ENCODE data around the gene ABO.
"Not testable (repeated sequence)": the region's sequence is repeated elsewhere in the genome, so short reads cannot be mapped to it uniquely, and the experiment has no call there.

The ABO gene

GRCh38 chr9:133236291-133237034 lies 38.5 kb downstream of the ABO start:
- peaks cover 11% of the 10 kb centered on the region for H3K4me1 ChIP-seq (ENCODE audit: insufficient read depth, low read length)
- H3K9me3 ChIP-seq (ENCODE audit: low read length); H3K27ac ChIP-seq (ENCODE audit: low read depth, low read length); H3K4me3 ChIP-seq (ENCODE audit: low read depth in 1 of 2, low read length in 2 of 2); H3K9ac ChIP-seq (ENCODE audit: low read length); H3K36me3 ChIP-seq (ENCODE audit: insufficient read depth, low read length); H3K27me3 ChIP-seq (ENCODE audit: control insufficient read depth in 1 of 2, insufficient read depth in 2 of 2, low read length in 2 of 2): not testable (repeated sequence)

DNA sequence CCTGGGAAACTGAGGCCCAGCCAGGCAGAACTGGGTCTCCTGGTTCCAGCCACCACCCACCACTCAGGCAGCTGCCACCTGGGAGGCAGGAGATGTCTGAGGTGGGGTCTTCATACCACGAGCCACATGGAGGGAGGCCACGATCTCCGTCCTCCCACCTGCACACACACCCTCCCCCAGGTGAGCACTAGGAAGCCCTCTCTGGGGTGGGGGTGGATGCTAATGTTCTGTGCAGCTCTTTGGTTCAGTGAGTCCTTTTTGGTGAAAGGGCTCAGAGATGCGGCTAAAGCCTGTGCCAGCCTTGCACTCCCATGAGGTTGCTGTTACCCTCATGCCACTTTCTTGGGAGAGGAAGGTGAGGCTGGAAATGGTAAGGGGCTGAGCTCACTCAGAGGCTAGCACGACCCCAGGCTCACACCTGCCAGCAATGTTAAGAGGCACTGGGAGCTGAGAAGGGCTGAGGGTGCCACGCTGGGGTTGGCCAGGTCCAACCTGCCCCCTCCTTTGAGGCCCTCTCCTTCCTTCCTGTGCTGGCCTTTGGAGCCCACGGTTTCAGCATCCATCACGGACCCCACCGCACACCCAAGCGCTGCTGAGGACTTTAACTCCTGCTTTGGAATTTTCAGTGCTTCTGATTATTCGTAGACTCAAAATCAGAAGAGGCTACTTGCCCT lies 39.3 kb downstream of the ABO start:
- H3K4me1 ChIP-seq (ENCODE audit: insufficient read depth, low read length): peaks cover 11% of the 10 kb centered on the region
- no peak overlapping the region for H3K4me3 ChIP-seq (ENCODE audit: low read depth in 1 of 2, low read length in 2 of 2)
- H3K9ac ChIP-seq (ENCODE audit: low read length): no peak overlapping the region
- no peak overlapping the region for H3K27ac ChIP-seq (ENCODE audit: low read depth, low read length)
- H3K9me3 ChIP-seq (ENCODE audit: low read length): no peaks in the 10 kb centered on the region
- no peaks in the 10 kb centered on the region for H3K36me3 ChIP-seq (ENCODE audit: insufficient read depth, low read length)
- no peaks in the 10 kb centered on the region for H3K27me3 ChIP-seq (ENCODE audit: control insufficient read depth in 1 of 2, insufficient read depth in 2 of 2, low read length in 2 of 2)

GRCh38 chr9:133234577-133235322 lies 40.3 kb downstream of the ABO start:
- no peak overlapping the region for H3K27ac ChIP-seq (ENCODE audit: low read depth, low read length)
- no peaks in the 10 kb centered on the region for H3K27me3 ChIP-seq (ENCODE audit: control insufficient read depth in 1 of 2, insufficient read depth in 2 of 2, low read length in 2 of 2)
- no peaks in the 10 kb centered on the region for H3K36me3 ChIP-seq (ENCODE audit: insufficient read depth, low read length)
- no peak overlapping the region for H3K9ac ChIP-seq (ENCODE audit: low read length)
- no peaks in the 10 kb centered on the region for H3K9me3 ChIP-seq (ENCODE audit: low read length)
- H3K4me3 ChIP-seq (ENCODE audit: low read depth in 1 of 2, low read length in 2 of 2): no peak overlapping the region
- peaks cover 11% of the 10 kb centered on the region for H3K4me1 ChIP-seq (ENCODE audit: insufficient read depth, low read length)

GRCh38 chr9:133233681-133234432 lies 41.1 kb downstream of the ABO start:
- no peak overlapping the region for H3K27ac ChIP-seq (ENCODE audit: low read depth, low read length)
- H3K4me3 ChIP-seq (ENCODE audit: low read depth in 1 of 2, low read length in 2 of 2): no peak overlapping the region

GRCh38 chr9:133231934-133232568 lies 43.0 kb downstream of the ABO start:
- not testable (repeated sequence) for H3K36me3 ChIP-seq (ENCODE audit: insufficient read depth, low read length); H3K4me3 ChIP-seq (ENCODE audit: low read depth in 1 of 2, low read length in 2 of 2); H3K27me3 ChIP-seq (ENCODE audit: control insufficient read depth in 1 of 2, insufficient read depth in 2 of 2, low read length in 2 of 2); H3K9ac ChIP-seq (ENCODE audit: low read length); H3K27ac ChIP-seq (ENCODE audit: low read depth, low read length); H3K9me3 ChIP-seq (ENCODE audit: low read length); H3K4me1 ChIP-seq (ENCODE audit: insufficient read depth, low read length)

More at GRCh38 chr9:133233681-133234432, 41.1 kb downstream of the ABO start:
- Histone ChIP-seq H3K4me1 (ENCODE audit: insufficient read depth, low read length) (peaks cover 9% of the 10 kb centered on the region), H3K9ac (ENCODE audit: low read length) (no peak overlapping the region), H3K36me3 (ENCODE audit: insufficient read depth, low read length) (no peaks in the 10 kb centered on the region), H3K27me3 (ENCODE audit: control insufficient read depth in 1 of 2, insufficient read depth in 2 of 2, low read length in 2 of 2) (no peaks in the 10 kb centered on the region), H3K9me3 (ENCODE audit: low read length) (no peaks in the 10 kb centered on the region)

- H3K4me3 ChIP-seq (ENCODE audit: low read depth in 1 of 2, low read length in 2 of 2); H3K27me3 ChIP-seq (ENCODE audit: control insufficient read depth in 1 of 2, insufficient read depth in 2 of 2, low read length in 2 of 2); H3K9ac ChIP-seq (ENCODE audit: low read length); H3K27ac ChIP-seq (ENCODE audit: low read depth, low read length); H3K9me3 ChIP-seq (ENCODE audit: low read length); H3K36me3 ChIP-seq (ENCODE audit: insufficient read depth, low read length); H3K4me1 ChIP-seq (ENCODE audit: insufficient read depth, low read length): not testable (repeated sequence)
Observed at GRCh38 chr9:133230514-133230913, 44.5 kb downstream of the ABO start.

DNA sequence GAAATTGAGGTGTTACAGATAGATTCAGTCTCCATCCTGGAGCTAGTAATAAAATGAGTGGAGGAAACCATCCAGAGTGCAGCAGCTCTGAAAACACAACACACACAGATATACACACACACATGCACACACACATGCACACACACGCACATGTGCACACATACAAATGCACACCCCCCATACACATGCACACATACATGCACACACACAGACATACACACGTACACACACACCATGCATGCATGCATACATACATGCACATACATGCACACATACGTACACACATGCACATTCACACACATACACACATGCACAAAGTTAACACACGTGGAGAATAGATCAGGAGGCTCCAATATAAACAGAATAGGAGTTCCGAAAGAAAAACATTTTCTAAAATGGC lies 44.9 kb downstream of the ABO start:
- Histone ChIP-seq H3K36me3 (ENCODE audit: insufficient read depth, low read length) (no peaks in the 10 kb centered on the region), H3K9me3 (ENCODE audit: low read length) (no peaks in the 10 kb centered on the region), H3K27ac (ENCODE audit: low read depth, low read length) (no peak overlapping the region), H3K9ac (ENCODE audit: low read length) (no peak overlapping the region), H3K4me1 (ENCODE audit: insufficient read depth, low read length) (no peaks in the 10 kb centered on the region), H3K4me3 (ENCODE audit: low read depth in 1 of 2, low read length in 2 of 2) (no peak overlapping the region), H3K27me3 (ENCODE audit: control insufficient read depth in 1 of 2, insufficient read depth in 2 of 2, low read length in 2 of 2) (peaks cover 0 to 8% of the 10 kb centered on the region in 2 donors)

GRCh38 chr9:133228474-133229193 lies 46.4 kb downstream of the ABO start:
- H3K4me3 ChIP-seq (ENCODE audit: low read depth in 1 of 2, low read length in 2 of 2); H3K27me3 ChIP-seq (ENCODE audit: control insufficient read depth in 1 of 2, insufficient read depth in 2 of 2, low read length in 2 of 2); H3K27ac ChIP-seq (ENCODE audit: low read depth, low read length); H3K36me3 ChIP-seq (ENCODE audit: insufficient read depth, low read length); H3K4me1 ChIP-seq (ENCODE audit: insufficient read depth, low read length); H3K9ac ChIP-seq (ENCODE audit: low read length); H3K9me3 ChIP-seq (ENCODE audit: low read length): not testable (repeated sequence)

GRCh38 chr9:133227996-133228395 lies 47.0 kb downstream of the ABO start:
- not testable (repeated sequence) for H3K9me3 ChIP-seq (ENCODE audit: low read length); H3K36me3 ChIP-seq (ENCODE audit: insufficient read depth, low read length); H3K4me1 ChIP-seq (ENCODE audit: insufficient read depth, low read length); H3K27ac ChIP-seq (ENCODE audit: low read depth, low read length); H3K27me3 ChIP-seq (ENCODE audit: control insufficient read depth in 1 of 2, insufficient read depth in 2 of 2, low read length in 2 of 2); H3K4me3 ChIP-seq (ENCODE audit: low read depth in 1 of 2, low read length in 2 of 2); H3K9ac ChIP-seq (ENCODE audit: low read length)

DNA sequence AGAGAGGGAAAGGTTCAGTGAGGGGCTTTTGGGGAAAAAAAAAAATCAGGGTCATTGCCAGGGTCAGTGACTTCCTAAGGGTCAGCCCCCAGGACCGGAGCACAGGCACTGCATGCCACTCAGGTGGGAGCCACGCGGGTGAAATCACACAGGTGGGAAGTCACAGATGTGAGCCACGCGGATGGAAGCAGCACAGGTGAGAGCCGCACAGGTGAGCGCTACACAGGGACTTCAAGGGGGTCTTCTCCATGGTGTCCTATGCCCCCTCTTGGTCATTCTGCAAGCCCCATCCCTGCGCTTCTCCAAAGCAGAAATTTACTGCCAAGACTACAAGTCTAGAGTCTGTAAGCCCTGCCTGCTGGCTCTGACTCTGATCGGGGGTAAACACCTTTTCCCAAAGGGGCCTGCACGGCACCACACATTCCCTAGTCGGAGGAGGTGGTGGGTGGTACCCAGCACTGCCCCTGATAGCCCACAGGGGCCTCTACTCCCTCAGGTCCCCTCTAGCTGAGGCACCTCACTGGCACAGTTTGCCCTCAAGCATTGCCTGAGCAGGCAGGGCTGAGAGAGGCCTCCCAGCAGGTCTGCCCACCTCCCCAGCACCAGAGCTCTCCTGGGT lies 47.6 kb downstream of the ABO start:
- H3K36me3 ChIP-seq (ENCODE audit: insufficient read depth, low read length): no peaks in the 10 kb centered on the region
- no peaks in the 10 kb centered on the region for H3K4me1 ChIP-seq (ENCODE audit: insufficient read depth, low read length)
- no peak overlapping the region for H3K27ac ChIP-seq (ENCODE audit: low read depth, low read length)
- no peak overlapping the region for H3K4me3 ChIP-seq (ENCODE audit: low read depth in 1 of 2, low read length in 2 of 2)
- H3K9ac ChIP-seq (ENCODE audit: low read length): no peak overlapping the region
- peaks cover 0 to 8% of the 10 kb centered on the region in 2 donors for H3K27me3 ChIP-seq (ENCODE audit: control insufficient read depth in 1 of 2, insufficient read depth in 2 of 2, low read length in 2 of 2)
- H3K9me3 ChIP-seq (ENCODE audit: low read length): no peaks in the 10 kb centered on the region

Data from muscle layer of colon (tissue), 2 donors.